HEK293T (cell line): ENCODE data around the gene SLC7A7.

Source experiments
- CTCF ChIA-PET: fragments of 350-600 bp; formaldehyde crosslinking; extraction: SDS; loops from one replicate; lab custom pipeline; 2021; ENCODE audit warnings: antibody characterized with exemption, inconsistent platforms; lab: Yijun Ruan, JAX
- POLR2A ChIA-PET: fragments of 350-600 bp; formaldehyde crosslinking; extraction: SDS; loops from one replicate; lab custom pipeline; 2020; ENCODE audit warnings: antibody characterized with exemption, inconsistent platforms; lab: Yijun Ruan, JAX
- DNase-seq: peaks from one replicate; pipeline ENCODE4 v3.0.0; 2012; ENCODE audit warnings: mixed read lengths; ENCODE audit errors: extremely low spot score
- ARNT ChIP-seq: fragments of 450-650 bp; IDR thresholded peaks from 2 replicates; pipeline ENCODE4 v1.6.1; 2017; ENCODE audit warnings: mild to moderate bottlenecking
- BHLHE40 ChIP-seq: fragments of 450-650 bp; IDR thresholded peaks from 2 replicates; pipeline ENCODE4 v1.6.1; 2016; ENCODE audit warnings: mild to moderate bottlenecking, moderate library complexity, borderline replicate concordance
- CTBP1 ChIP-seq: fragments of 450-650 bp; IDR thresholded peaks from 2 replicates; pipeline ENCODE4 v1.6.1; 2016; ENCODE audit warnings: borderline replicate concordance
- ELF4 ChIP-seq: fragments of 450-650 bp; IDR thresholded peaks from 2 replicates; pipeline ENCODE4 v1.6.1; 2017; ENCODE audit warnings: antibody characterized with exemption
- FOXA1 ChIP-seq: fragments of 450-650 bp; IDR thresholded peaks from 2 replicates; pipeline ENCODE4 v1.6.1; 2016; ENCODE audit warnings: mild to moderate bottlenecking
- FOXK2 ChIP-seq: fragments of 450-650 bp; IDR thresholded peaks from 2 replicates; pipeline ENCODE4 v1.6.1; 2016; ENCODE audit warnings: mild to moderate bottlenecking
- FOXM1 ChIP-seq: fragments of 450-650 bp; IDR thresholded peaks from 2 replicates; pipeline ENCODE4 v1.6.1; 2017; ENCODE audit warnings: mild to moderate bottlenecking, borderline replicate concordance
- HDGF ChIP-seq: fragments of 450-650 bp; IDR thresholded peaks from 2 replicates; pipeline ENCODE4 v1.6.1; 2017; ENCODE audit warnings: antibody characterized with exemption, borderline replicate concordance
- L3MBTL2 ChIP-seq: fragments of 450-650 bp; conservative IDR thresholded peaks from 2 replicates; pipeline ENCODE4 v1.6.1; 2016; ENCODE audit warnings: mild to moderate bottlenecking
- LEF1 ChIP-seq: fragments of 450-650 bp; IDR thresholded peaks from 2 replicates; pipeline ENCODE4 v1.6.1; 2017; ENCODE audit warnings: mild to moderate bottlenecking, borderline replicate concordance
- NFRKB ChIP-seq: fragments of 450-650 bp; IDR thresholded peaks from 2 replicates; pipeline ENCODE4 v1.6.1; 2016; ENCODE audit warnings: mild to moderate bottlenecking, moderate library complexity
- SP1 ChIP-seq: fragments of 450-650 bp; IDR thresholded peaks from 2 replicates; pipeline ENCODE4 v1.6.1; 2017
- SUZ12 ChIP-seq: fragments of 450-650 bp; IDR thresholded peaks from 2 replicates; pipeline ENCODE4 v1.6.1; 2016; ENCODE audit warnings: mild to moderate bottlenecking
- TARDBP ChIP-seq: fragments of 450-650 bp; IDR thresholded peaks from 2 replicates; pipeline ENCODE4 v1.6.1; 2016
- ZNF384 ChIP-seq: fragments of 450-650 bp; IDR thresholded peaks from 2 replicates; pipeline ENCODE4 v1.6.1; 2016
- TF ChIP-seq, protein P1 (sequence below): fragments of 450-650 bp; IDR thresholded peaks from 2 replicates; pipeline ENCODE4 v1.6.1; 2016

The SLC7A7 gene

DNA sequence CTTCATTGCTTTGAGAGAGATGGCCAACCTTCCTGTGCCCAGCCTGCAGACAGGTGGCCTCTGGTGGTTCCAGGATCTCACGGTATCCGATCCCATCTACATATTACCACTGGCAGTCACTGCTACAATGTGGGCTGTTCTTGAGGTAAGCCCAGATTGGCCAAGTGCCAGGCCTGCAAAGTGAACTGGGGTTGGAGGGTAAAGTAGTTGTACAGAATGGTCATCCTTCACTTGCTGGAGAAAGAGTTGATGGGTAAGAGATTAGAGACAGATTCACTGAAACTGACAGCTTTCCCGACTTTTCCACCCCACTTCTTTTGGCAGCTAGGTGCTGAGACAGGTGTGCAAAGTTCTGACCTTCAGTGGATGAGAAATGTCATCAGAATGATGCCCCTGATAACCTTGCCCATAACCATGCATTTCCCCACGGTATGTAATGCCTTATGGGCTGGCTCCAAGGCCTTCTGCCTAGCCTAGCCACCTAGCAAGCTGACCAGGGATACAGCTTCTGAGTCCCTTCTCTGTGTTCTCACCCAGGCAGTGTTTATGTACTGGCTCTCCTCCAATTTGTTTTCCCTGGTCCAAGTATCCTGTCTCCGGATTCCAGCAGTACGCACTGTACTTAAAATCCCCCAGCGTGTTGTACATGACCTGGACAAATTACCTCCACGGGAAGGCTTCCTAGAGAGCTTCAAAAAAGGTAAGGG is 44.6 kb downstream of the SLC7A7 start:
- POLR2A ChIA-PET: no interaction called here
- CTCF ChIA-PET: interaction anchor here (0.7 kb wide), 1 partner anchor 82 kb away, joined by 4 read pairs; no protein-coding TSS in a partner anchor
- no peak for TF ChIP-seq FOXK2
- TF ChIP-seq TARDBP: no peak
- no peak for TF ChIP-seq FOXA1
- TF ChIP-seq BHLHE40: no peak
- TF ChIP-seq, protein P1, sequence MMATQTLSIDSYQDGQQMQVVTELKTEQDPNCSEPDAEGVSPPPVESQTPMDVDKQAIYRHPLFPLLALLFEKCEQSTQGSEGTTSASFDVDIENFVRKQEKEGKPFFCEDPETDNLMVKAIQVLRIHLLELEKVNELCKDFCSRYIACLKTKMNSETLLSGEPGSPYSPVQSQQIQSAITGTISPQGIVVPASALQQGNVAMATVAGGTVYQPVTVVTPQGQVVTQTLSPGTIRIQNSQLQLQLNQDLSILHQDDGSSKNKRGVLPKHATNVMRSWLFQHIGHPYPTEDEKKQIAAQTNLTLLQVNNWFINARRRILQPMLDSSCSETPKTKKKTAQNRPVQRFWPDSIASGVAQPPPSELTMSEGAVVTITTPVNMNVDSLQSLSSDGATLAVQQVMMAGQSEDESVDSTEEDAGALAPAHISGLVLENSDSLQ: no peak
- TF ChIP-seq SUZ12: no peak
- TF ChIP-seq SP1: no peak
- no peak for TF ChIP-seq NFRKB
- no peak for TF ChIP-seq ARNT
- no peak for DNase-seq

DNA sequence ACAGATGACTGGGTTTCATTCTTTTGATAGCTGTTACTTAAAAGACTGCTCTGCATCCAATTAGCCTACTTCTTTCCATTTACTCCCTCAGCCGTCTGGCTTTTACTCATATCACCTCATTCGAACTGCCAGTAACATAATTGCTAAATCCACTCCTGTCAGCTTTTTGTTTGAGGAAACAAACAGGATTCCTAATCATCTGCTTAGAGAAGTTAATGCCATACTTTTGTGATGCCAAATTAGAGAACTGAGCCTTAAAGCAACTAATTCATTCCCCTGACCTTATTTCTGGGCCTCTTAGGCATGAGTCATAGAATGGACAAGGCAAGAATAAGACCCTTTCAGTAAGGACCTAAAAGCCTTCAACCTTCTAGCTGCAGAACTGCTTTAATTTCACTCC is 45.9 kb downstream of the SLC7A7 start:
- ChIA-PET CTCF (no interaction called here), POLR2A (no interaction called here)
- TF ChIP-seq LEF1: no peak
- no peak for TF ChIP-seq HDGF
- no peak for TF ChIP-seq BHLHE40
- no peak for TF ChIP-seq FOXA1
- no peak for TF ChIP-seq ARNT
- TF ChIP-seq SP1: no peak
- DNase-seq: no peak

DNA sequence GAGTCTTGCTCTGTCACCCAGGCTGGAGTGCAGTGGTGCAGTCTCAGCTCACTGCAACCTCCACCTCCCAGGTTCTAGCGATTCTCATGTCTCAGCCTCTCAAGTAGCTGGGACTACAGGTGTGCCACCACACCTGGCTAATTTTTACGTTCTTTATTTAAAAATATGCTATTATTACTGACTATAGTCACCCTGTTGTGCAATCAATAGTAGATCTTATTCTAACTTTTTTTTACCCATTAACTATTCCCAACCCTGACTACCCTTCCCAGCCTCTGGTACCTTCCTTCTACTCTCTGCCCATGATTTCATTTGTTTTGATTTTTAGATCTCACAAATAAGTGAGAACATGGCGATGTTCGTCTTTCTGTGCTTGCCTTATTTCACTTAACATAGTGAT is 46.3 kb downstream of the SLC7A7 start:
- POLR2A ChIA-PET: interaction anchor here (0.7 kb wide), 1 partner anchor 19 kb away, joined by 4 read pairs; no protein-coding TSS in a partner anchor

DNA sequence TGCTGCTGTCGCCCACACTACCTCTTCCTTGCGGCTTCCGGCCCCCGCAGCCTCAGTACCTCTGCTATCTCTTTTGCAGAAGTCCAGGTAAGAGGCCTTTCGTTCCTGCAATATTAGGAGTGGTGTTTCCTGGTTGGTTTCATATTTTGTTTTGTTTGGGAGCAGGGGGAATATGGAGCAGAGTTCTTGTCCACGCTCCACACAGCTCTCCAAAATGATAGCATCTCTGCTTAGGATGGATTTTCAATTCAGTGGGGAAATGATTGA is 48.0 kb downstream of the SLC7A7 start:
- CTCF ChIA-PET: interaction anchor here (1.0 to 2.5 kb wide), 2 partner anchors 106 to 211 kb away, joined by 3 to 7 read pairs; no protein-coding TSS in a partner anchor
- no peak for DNase-seq
- TF ChIP-seq BHLHE40: no peak
- TF ChIP-seq HDGF: no peak
- TF ChIP-seq FOXM1: no peak
- TF ChIP-seq SP1: no peak
- no peak for TF ChIP-seq SUZ12
- no peak for TF ChIP-seq FOXK2
- TF ChIP-seq ZNF384: no peak
- no peak for TF ChIP-seq FOXA1
- no peak for TF ChIP-seq NFRKB
- no peak for TF ChIP-seq LEF1
- no peak for TF ChIP-seq TARDBP
- TF ChIP-seq, protein P1: no peak
- POLR2A ChIA-PET: interaction anchor here (1.4 to 2.8 kb wide), 6 partner anchors 14 to 109 kb away, joined by 5 to 19 read pairs (median 9); no protein-coding TSS in a partner anchor

More for the DNA sequence above, 46.3 kb downstream of the SLC7A7 start:
- TF ChIP-seq CTBP1 (no peak), SUZ12 (no peak), FOXM1 (no peak), L3MBTL2 (no peak), ARNT (no peak), FOXK2 (no peak), ZNF384 (no peak), SP1 (no peak), HDGF (no peak)
- TF ChIP-seq, protein P1: no peak
- DNase-seq: no peak
- CTCF ChIA-PET: no interaction called here

DNA sequence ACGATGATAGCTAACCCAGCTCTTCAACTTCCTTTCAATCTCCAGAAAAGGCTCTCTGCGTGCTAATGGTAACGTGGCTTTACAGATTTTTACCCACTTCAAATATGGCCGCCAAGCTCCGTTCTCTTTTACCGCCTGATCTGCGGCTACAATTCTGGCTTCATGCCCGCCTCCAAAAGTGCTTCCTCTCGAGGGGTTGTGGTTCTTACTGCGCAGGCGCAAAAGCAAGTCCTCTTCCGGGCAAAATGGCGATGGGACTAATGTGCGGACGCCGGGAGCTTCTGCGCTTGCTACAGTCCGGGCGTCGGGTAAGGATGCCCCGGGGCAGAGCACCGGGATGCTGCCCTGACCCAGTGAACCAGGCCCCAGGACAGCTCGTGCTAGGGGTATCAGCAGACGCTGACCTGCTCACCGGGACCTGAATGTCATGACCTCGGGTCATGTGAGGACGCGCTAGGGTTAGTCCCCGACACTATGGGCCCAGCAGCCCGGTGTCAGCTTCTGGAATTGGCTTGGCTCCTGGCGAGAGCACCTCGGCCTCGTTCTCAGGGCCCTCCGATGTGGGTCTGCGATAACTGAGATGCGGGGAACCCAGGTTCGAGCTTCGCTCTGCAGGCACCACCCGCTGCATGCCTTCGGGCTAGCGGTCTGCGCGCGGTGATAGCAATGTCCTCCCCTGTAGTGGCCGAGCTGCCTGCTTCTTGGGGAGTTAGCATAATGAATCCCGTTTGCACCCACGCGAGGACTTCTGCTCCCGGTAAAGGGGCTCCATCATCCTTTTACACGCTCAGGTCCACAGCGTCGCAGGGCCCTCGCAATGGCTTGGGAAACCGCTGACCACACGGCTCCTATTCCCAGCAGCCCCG is 48.5 kb downstream of the SLC7A7 start, which contains the start of gene OXA1L:
Gene OXA1L, plus strand, starts transcription at position 232 of the 866 bp plus-strand sequence. Its CDS starts 14 bp downstream, at position 246.
- CTCF ChIA-PET: interaction anchor here (0.6 to 2.5 kb wide), 5 partner anchors 9 to 210 kb away, joined by 3 to 7 read pairs (median 3); no protein-coding TSS in a partner anchor
- DNase-seq: peak; percentile 92
- POLR2A ChIA-PET: interaction anchor here (0.7 to 2.8 kb wide), 40 partner anchors 9 to 554 kb away, joined by 3 to 19 read pairs (median 4); partner anchors contain the start of genes LRP10, OR6J1, PABPN1 and SLC7A7
- TF ChIP-seq ELF4 (peak; percentile 66; the same call in 1 of the 2 replicates), CTBP1 (no peak), NFRKB (peak; percentile 92), L3MBTL2 (peak; percentile 95), BHLHE40 (no peak), ARNT (no peak)

DNA sequence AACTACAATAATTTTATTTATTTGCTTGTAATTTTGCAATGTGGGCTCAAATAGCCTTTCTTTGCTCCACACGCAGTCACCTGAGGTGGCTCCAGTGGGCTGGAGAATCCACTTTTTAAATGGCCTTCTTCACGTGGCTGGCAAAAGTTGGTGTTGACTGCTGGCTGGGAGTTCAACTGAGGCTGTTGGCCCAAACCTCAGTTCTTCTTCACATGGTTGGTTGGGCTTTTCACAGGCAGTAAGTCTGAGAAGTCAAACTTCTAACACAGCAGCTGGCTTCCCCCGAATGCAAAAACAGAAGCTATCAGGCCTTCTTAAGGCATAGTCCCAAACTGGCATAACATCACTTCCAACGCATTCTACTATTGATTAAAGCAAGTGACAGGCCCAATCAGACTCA is 50.9 kb downstream of the SLC7A7 start:
- POLR2A ChIA-PET: interaction anchor here (2.8 kb wide), 1 partner anchor 16 kb away, joined by 16 read pairs; no protein-coding TSS in a partner anchor
- no peak for TF ChIP-seq FOXA1
- TF ChIP-seq ELF4: no peak
- no peak for TF ChIP-seq CTBP1
- no peak for TF ChIP-seq FOXM1
- TF ChIP-seq SP1: no peak
- no peak for TF ChIP-seq SUZ12
- TF ChIP-seq BHLHE40: no peak
- TF ChIP-seq NFRKB: no peak
- TF ChIP-seq ARNT: no peak
- TF ChIP-seq L3MBTL2: no peak
- no peak for TF ChIP-seq LEF1
- TF ChIP-seq HDGF: no peak
- TF ChIP-seq FOXK2: no peak
- TF ChIP-seq TARDBP: no peak
- no peak for TF ChIP-seq ZNF384
- TF ChIP-seq, protein P1: no peak
- DNase-seq: no peak
- CTCF ChIA-PET: no interaction called here
